ENCODE data around the gene NRXN3. TPM values are rescaled to one million over a fixed set of nuclear protein-coding genes. Genes with fewer than 3 reads are reported as not detected.

NRXN3 gene
- polyA plus RNA-seq, 1 donor from 2014 or later: 110 TPM

DNA sequence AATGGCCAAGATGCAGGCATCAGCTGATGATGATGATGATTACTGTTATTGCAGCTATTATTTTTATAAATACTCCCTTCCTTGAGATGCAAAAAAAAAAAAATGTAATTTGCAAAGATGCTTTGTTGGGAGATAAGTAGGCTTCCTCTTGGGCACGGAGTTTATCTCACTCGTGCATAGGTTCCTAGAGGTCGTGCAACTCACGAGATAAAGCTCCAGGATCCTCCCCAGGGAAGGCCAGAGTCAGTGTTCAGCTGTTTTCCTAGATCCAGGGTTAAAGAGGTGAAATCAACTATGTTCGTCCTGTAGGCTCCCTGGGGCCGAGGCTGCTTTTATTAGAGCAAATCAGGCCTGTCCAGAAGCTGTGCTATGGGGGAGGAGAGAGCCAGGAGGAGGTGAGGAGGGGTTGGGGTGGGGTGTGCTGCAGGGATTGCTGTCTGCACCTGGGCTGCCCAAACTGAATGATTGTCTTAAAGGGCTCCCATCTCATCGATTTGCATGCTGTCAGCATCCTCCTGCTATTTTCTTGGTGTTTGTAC is 270.3 kb downstream of the NRXN3 start:
- Histone ChIP-seq H3K9me3 (ENCODE audit: low read length) (no peaks in the 10 kb centered on the region), H3K9ac (ENCODE audit: low read length) (no peak overlapping the region), H3K27me3 (ENCODE audit: insufficient read depth, low read depth, low read length) (no peaks in the 10 kb centered on the region), H3K27ac (ENCODE audit: low read length) (no peak overlapping the region), H2AFZ (ENCODE audit: low read depth, low read length) (no peak overlapping the region), H3F3A (ENCODE audit: insufficient read depth, low read length, poor library complexity, severe bottlenecking) (no peaks in the 10 kb centered on the region), H3K4me3 (ENCODE audit: low read length) (no peak overlapping the region), H3K79me2 (replicated peaks; ENCODE audit: insufficient read depth, low read length) (no peaks in the 10 kb centered on the region), H3K4me2 (ENCODE audit: low read length) (no peak overlapping the region), H4K20me1 (ENCODE audit: insufficient read depth) (no peaks in the 10 kb centered on the region), H3K36me3 (ENCODE audit: insufficient read depth, low read length) (no peaks in the 10 kb centered on the region), H3K9me2 (ENCODE audit: insufficient read depth, low read length) (no peaks in the 10 kb centered on the region)
- no peak for TF ChIP-seq MXI1 (conservative IDR thresholded peaks at IDR 0.05; ENCODE audit: poor library complexity, severe bottlenecking)
- no peak for TF ChIP-seq REST (IDR thresholded peaks at IDR 0.05; ENCODE audit: borderline replicate concordance)
- no peak for TF ChIP-seq POLR2AphosphoS5 (IDR thresholded peaks at IDR 0.05)
- TF ChIP-seq EP300 (conservative IDR thresholded peaks at IDR 0.05; ENCODE audit: poor library complexity, severe bottlenecking): no peak
- TF ChIP-seq TAF1 (IDR thresholded peaks at IDR 0.05; ENCODE audit: low read depth): no peak
- TF ChIP-seq, protein P1, sequence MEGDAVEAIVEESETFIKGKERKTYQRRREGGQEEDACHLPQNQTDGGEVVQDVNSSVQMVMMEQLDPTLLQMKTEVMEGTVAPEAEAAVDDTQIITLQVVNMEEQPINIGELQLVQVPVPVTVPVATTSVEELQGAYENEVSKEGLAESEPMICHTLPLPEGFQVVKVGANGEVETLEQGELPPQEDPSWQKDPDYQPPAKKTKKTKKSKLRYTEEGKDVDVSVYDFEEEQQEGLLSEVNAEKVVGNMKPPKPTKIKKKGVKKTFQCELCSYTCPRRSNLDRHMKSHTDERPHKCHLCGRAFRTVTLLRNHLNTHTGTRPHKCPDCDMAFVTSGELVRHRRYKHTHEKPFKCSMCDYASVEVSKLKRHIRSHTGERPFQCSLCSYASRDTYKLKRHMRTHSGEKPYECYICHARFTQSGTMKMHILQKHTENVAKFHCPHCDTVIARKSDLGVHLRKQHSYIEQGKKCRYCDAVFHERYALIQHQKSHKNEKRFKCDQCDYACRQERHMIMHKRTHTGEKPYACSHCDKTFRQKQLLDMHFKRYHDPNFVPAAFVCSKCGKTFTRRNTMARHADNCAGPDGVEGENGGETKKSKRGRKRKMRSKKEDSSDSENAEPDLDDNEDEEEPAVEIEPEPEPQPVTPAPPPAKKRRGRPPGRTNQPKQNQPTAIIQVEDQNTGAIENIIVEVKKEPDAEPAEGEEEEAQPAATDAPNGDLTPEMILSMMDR (IDR thresholded peaks at IDR 0.05; ENCODE audit: poor library complexity, severe bottlenecking): no peak
- TF ChIP-seq SMC3 (conservative IDR thresholded peaks at IDR 0.05; ENCODE audit: poor library complexity): no peak
- no peak for TF ChIP-seq RAD21 (conservative IDR thresholded peaks at IDR 0.05)
- TF ChIP-seq EZH2 (IDR thresholded peaks at IDR 0.05; ENCODE audit: borderline replicate concordance, insufficient read depth, low read length, poor library complexity, severe bottlenecking): no peak

DNA sequence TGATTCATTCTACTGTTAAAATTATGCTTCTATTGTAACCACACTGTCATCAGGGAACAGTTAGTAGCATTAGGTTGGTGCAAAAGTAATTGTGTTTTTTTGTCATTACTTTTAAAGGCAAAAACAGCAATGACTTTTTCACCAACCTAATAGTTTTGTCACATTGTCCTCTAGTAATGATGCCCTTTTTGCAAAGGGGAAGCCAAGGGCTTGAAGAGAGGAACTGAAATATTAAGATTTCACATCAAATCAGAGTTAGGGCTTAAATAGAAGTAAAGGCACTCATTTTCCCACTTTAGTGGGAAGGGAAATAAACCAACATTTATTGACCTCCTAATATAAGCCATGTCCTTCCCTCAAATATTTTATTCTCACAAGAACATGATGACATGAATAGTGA is 273.7 kb downstream of the NRXN3 start:
- no peaks in the 10 kb centered on the region for H3K9me2 ChIP-seq (ENCODE audit: insufficient read depth, low read length)
- H3K79me2 ChIP-seq (replicated peaks; ENCODE audit: insufficient read depth, low read length): no peaks in the 10 kb centered on the region
- no peaks in the 10 kb centered on the region for H3F3A ChIP-seq (ENCODE audit: insufficient read depth, low read length, poor library complexity, severe bottlenecking)
- no peaks in the 10 kb centered on the region for H3K27me3 ChIP-seq (ENCODE audit: insufficient read depth, low read depth, low read length)
- H3K9ac ChIP-seq (ENCODE audit: low read length): no peak overlapping the region
- H3K4me3 ChIP-seq (ENCODE audit: low read length): no peak overlapping the region
- no peak overlapping the region for H2AFZ ChIP-seq (ENCODE audit: low read depth, low read length)
- H3K9me3 ChIP-seq (ENCODE audit: low read length): no peaks in the 10 kb centered on the region
- no peaks in the 10 kb centered on the region for H3K36me3 ChIP-seq (ENCODE audit: insufficient read depth, low read length)
- no peaks in the 10 kb centered on the region for H4K20me1 ChIP-seq (ENCODE audit: insufficient read depth)
- no peak overlapping the region for H3K27ac ChIP-seq (ENCODE audit: low read length)
- TF ChIP-seq RAD21 (conservative IDR thresholded peaks at IDR 0.05): no peak
- TF ChIP-seq EP300 (conservative IDR thresholded peaks at IDR 0.05; ENCODE audit: poor library complexity, severe bottlenecking): no peak
- TF ChIP-seq MXI1 (conservative IDR thresholded peaks at IDR 0.05; ENCODE audit: poor library complexity, severe bottlenecking): no peak
- no peak for TF ChIP-seq REST (IDR thresholded peaks at IDR 0.05; ENCODE audit: borderline replicate concordance)
- no peak for TF ChIP-seq POLR2AphosphoS5 (IDR thresholded peaks at IDR 0.05)
- TF ChIP-seq EZH2 (IDR thresholded peaks at IDR 0.05; ENCODE audit: borderline replicate concordance, insufficient read depth, low read length, poor library complexity, severe bottlenecking): no peak
- TF ChIP-seq, protein P1 (IDR thresholded peaks at IDR 0.05; ENCODE audit: poor library complexity, severe bottlenecking): no peak
- TF ChIP-seq TAF1 (IDR thresholded peaks at IDR 0.05; ENCODE audit: low read depth): no peak
- TF ChIP-seq SMC3 (conservative IDR thresholded peaks at IDR 0.05; ENCODE audit: poor library complexity): no peak
- H3K4me2 ChIP-seq (ENCODE audit: low read length): no peak overlapping the region
